Mesenchymal stem cell (in vitro differentiated cells and primary cell): ENCODE results near the gene TRHDE.

Source experiments
- DNase-seq: peaks from one replicate; pipeline ENCODE4 v3.0.0-alpha.2; 2013
- H2AFZ ChIP-seq: one replicate; pipeline ENCODE4 v1.6.1; 2013; ENCODE audit warnings: low read depth, mild to moderate bottlenecking, control low read depth, inconsistent platforms, low read length, moderate library complexity
- H2AK5ac ChIP-seq: 2 replicates; pipeline ENCODE4 v1.6.1; 2013; ENCODE audit warnings: low read length, moderate library complexity, mild to moderate bottlenecking, inconsistent platforms; ENCODE audit not compliant: severe bottlenecking
- H2BK120ac ChIP-seq: one replicate; pipeline ENCODE4 v1.6.1; 2013; ENCODE audit warnings: low read depth, mild to moderate bottlenecking, inconsistent platforms, low read length, moderate library complexity
- H2BK12ac ChIP-seq, 2 experiments: one replicate each; pipeline ENCODE4 v1.6.1; 2013; ENCODE audit warnings: inconsistent platforms in 2 of 2, low read length in 2 of 2, mild to moderate bottlenecking in 2 of 2, moderate library complexity in 2 of 2, control low read depth in 1 of 2
- H2BK15ac ChIP-seq: one replicate; pipeline ENCODE4 v1.6.1; 2013; ENCODE audit warnings: mild to moderate bottlenecking, low read depth, inconsistent platforms; ENCODE audit not compliant: poor library complexity, severe bottlenecking
- H2BK5ac ChIP-seq: 2 replicates; pipeline ENCODE4 v1.6.1; 2013; ENCODE audit warnings: low read depth, mild to moderate bottlenecking, low read length, control low read depth, inconsistent platforms; ENCODE audit not compliant: poor library complexity, severe bottlenecking
- H3K14ac ChIP-seq, 2 experiments: one replicate each; pipeline ENCODE4 v1.6.1; 2013; ENCODE audit warnings: inconsistent platforms in 2 of 2, low read length in 2 of 2, control low read depth in 1 of 2, mild to moderate bottlenecking in 1 of 2, moderate library complexity in 1 of 2
- H3K18ac ChIP-seq, 2 experiments: one replicate each; pipeline ENCODE4 v1.6.1; 2013; ENCODE audit warnings: inconsistent platforms in 2 of 2, low read length in 2 of 2, control low read depth in 1 of 2, low read depth in 1 of 2, mild to moderate bottlenecking in 1 of 2
- H3K23ac ChIP-seq, 2 experiments: one replicate each; pipeline ENCODE4 v1.6.1; 2013; ENCODE audit warnings: inconsistent platforms in 2 of 2, low read length in 2 of 2, mild to moderate bottlenecking in 2 of 2, moderate library complexity in 2 of 2, control low read depth in 1 of 2
- H3K27ac ChIP-seq: 2 replicates; pipeline ENCODE4 v1.5.1; 2013; ENCODE audit warnings: mild to moderate bottlenecking, moderate library complexity, low read length, control low read depth, inconsistent platforms; ENCODE audit not compliant: poor library complexity, severe bottlenecking
- H3K27me3 ChIP-seq, 2 experiments: 2 replicates each; pipeline versions ENCODE4 v1.6.1 to v1.7.0; 2013; ENCODE audit warnings: low read length in 2 of 2, mild to moderate bottlenecking in 2 of 2, moderate library complexity in 2 of 2, control low read depth in 1 of 2, inconsistent platforms in 1 of 2; ENCODE audit not compliant: control insufficient read depth in 1 of 2, insufficient read depth in 1 of 2
- H3K36me3 ChIP-seq, 2 experiments: 2 replicates each; pipeline versions ENCODE4 v1.6.1 to v1.7.0; 2013; ENCODE audit warnings: low read length in 2 of 2, control low read depth in 1 of 2, inconsistent platforms in 1 of 2, low read depth in 1 of 2, mild to moderate bottlenecking in 1 of 2; ENCODE audit not compliant: insufficient read depth in 2 of 2, control insufficient read depth in 1 of 2
- H3K4ac ChIP-seq, 2 experiments: one replicate each; pipeline ENCODE4 v1.6.1; 2013; ENCODE audit warnings: inconsistent platforms in 2 of 2, low read length in 2 of 2, mild to moderate bottlenecking in 2 of 2, moderate library complexity in 2 of 2, control low read depth in 1 of 2, low read depth in 1 of 2
- H3K4me1 ChIP-seq: 2 replicates; pipeline ENCODE4 v1.6.1; 2013; ENCODE audit warnings: low read depth, low read length, control low read depth; ENCODE audit not compliant: control insufficient read depth, insufficient read depth
- H3K4me2 ChIP-seq: 2 replicates; pipeline ENCODE4 v1.6.1; 2013; ENCODE audit warnings: low read length, mild to moderate bottlenecking, inconsistent platforms; ENCODE audit not compliant: poor library complexity, severe bottlenecking
- H3K4me3 ChIP-seq, 2 experiments: 2 replicates each; pipeline versions ENCODE4 v1.5.1 to v1.7.0; 2013; ENCODE audit warnings: low read length in 2 of 2, mild to moderate bottlenecking in 2 of 2, control low read depth in 1 of 2, low read depth in 1 of 2; ENCODE audit not compliant: insufficient read depth in 1 of 2
- H3K79me1 ChIP-seq: replicated peaks from 2 replicates; pipeline ENCODE4 v1.6.1; 2013; ENCODE audit warnings: mild to moderate bottlenecking, control low read depth, low read length, inconsistent platforms; ENCODE audit not compliant: poor library complexity, severe bottlenecking
- H3K9ac ChIP-seq: 2 replicates; pipeline ENCODE4 v1.7.0; 2013; ENCODE audit warnings: mild to moderate bottlenecking, low read length, moderate library complexity
- H3K9me3 ChIP-seq: 2 replicates; pipeline ENCODE4 v1.7.0; 2013; ENCODE audit warnings: mild to moderate bottlenecking, low read length; ENCODE audit not compliant: control insufficient read depth
- H4K8ac ChIP-seq: one replicate; pipeline ENCODE4 v1.6.1; 2013; ENCODE audit warnings: inconsistent platforms, mild to moderate bottlenecking, low read length, moderate library complexity
- H4K91ac ChIP-seq: one replicate; pipeline ENCODE4 v1.6.1; 2013; ENCODE audit warnings: mild to moderate bottlenecking, low read length, inconsistent platforms
- WGBS: methylation state at CpG from one replicate; pipeline ENCODE4 v1.1.7; 2013; ENCODE audit warnings: mixed read lengths; 5-methylcytosine and 5-hydroxymethylcytosine counted together

The TRHDE gene

DNA sequence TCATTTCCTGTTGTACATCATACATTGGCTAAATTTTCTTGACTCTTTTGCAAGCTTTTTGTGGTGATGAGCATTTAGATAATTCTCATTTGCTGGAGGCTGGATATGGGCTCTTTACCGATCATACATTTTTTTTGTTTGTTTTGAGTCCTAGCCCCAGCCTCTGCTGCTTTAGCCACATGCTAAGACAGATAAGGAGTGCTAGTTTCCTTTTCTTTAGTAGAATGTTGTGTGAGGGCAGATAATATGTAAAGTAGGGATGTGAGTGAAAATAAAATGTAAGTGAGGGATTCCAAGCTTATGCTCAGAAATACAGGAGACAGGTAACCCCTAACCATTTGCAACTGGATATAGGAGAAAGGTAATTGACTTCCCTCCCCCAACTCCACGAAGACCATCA lies 405.7 kb downstream of the TRHDE start:
- Histone ChIP-seq H3K36me3 (no peaks in the 10 kb centered on the region), H2BK15ac (no peak overlapping the region), H2BK12ac (no peak overlapping the region), H4K91ac (no peak overlapping the region), H3K18ac (no peak overlapping the region), H3K4me2 (no peak overlapping the region), H3K23ac (no peak overlapping the region), H2BK5ac (no peak overlapping the region), H3K4ac (no peak overlapping the region), H3K9me3 (no peaks in the 10 kb centered on the region), H3K9ac (no peak overlapping the region), H3K14ac (no peak overlapping the region), H3K4me1 (no peaks in the 10 kb centered on the region), H2AK5ac (no peak overlapping the region), H3K27ac (no peak overlapping the region), H2AFZ (no peak overlapping the region), H4K8ac (no peak overlapping the region), H3K79me1 (no peaks in the 10 kb centered on the region), H3K27me3 (no peaks in the 10 kb centered on the region), H2BK120ac (no peak overlapping the region), H3K4me3 (no peak overlapping the region)
- 66% methylated on average over 2 of the region's 2 CpGs for WGBS
- DNase-seq = no peak

- Histone ChIP-seq H3K23ac (no peak overlapping the region), H3K79me1 (no peaks in the 10 kb centered on the region), H3K9me3 (no peaks in the 10 kb centered on the region), H3K4ac (no peak overlapping the region), H3K27ac (no peak overlapping the region), H2BK5ac (no peak overlapping the region), H3K18ac (no peak overlapping the region), H3K4me3 (no peak overlapping the region), H3K4me2 (no peak overlapping the region), H3K36me3 (no peaks in the 10 kb centered on the region), H3K14ac (no peak overlapping the region), H2BK15ac (no peak overlapping the region), H2BK120ac (no peak overlapping the region), H2BK12ac (no peak overlapping the region), H3K9ac (no peak overlapping the region), H4K8ac (no peak overlapping the region), H2AFZ (no peak overlapping the region), H4K91ac (no peak overlapping the region), H3K4me1 (no peaks in the 10 kb centered on the region), H3K27me3 (no peaks in the 10 kb centered on the region), H2AK5ac (no peak overlapping the region)
- no peak for DNase-seq
- WGBS = 96% methylated on average over 2 of the region's 2 CpGs
These were observed 407.1 kb downstream of the TRHDE start for GRCh38 chr12:72679147-72679757.

GRCh38 chr12:72681028-72681427 lies 408.9 kb downstream of the TRHDE start:
- H2BK5ac ChIP-seq = no peak overlapping the region
- no peaks in the 10 kb centered on the region for H3K79me1 ChIP-seq
- H2BK12ac ChIP-seq = no peak overlapping the region
- H4K91ac ChIP-seq = no peak overlapping the region
- no peak overlapping the region for H2AFZ ChIP-seq
- H3K4me3 ChIP-seq = no peak overlapping the region
- no peaks in the 10 kb centered on the region for H3K27me3 ChIP-seq
- H3K9me3 ChIP-seq = no peaks in the 10 kb centered on the region
- no peak overlapping the region for H2BK120ac ChIP-seq
- no peak overlapping the region for H3K14ac ChIP-seq
- H3K36me3 ChIP-seq = no peaks in the 10 kb centered on the region
- H3K18ac ChIP-seq = no peak overlapping the region
- no peak overlapping the region for H2AK5ac ChIP-seq
- no peak overlapping the region for H3K27ac ChIP-seq
- no peak overlapping the region for H2BK15ac ChIP-seq
- H3K9ac ChIP-seq = no peak overlapping the region
- no peak overlapping the region for H3K4me2 ChIP-seq
- no peak overlapping the region for H3K23ac ChIP-seq
- no peak overlapping the region for H3K4ac ChIP-seq
- H3K4me1 ChIP-seq = no peaks in the 10 kb centered on the region
- H4K8ac ChIP-seq = no peak overlapping the region
- DNase-seq = no peak

DNA sequence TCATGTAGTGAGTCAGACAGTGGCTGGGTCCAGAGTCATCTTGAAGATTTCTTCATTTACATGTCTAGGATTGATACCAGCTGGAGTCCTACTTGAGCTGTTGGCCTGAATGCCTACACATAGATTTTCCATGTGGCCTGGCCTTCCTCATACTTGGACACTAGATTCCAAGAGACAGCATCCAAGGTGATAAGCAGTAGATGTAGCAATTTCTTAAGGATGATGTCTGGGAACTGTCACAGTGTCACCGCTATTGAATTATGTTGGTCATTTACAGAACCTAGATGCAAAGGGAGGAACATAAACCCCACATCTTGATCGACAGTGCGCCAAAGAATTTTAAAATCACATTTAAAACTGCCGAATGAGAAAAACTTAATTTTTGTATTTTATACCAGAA lies 412.3 kb downstream of the TRHDE start:
- Histone ChIP-seq H3K36me3 (no peaks in the 10 kb centered on the region), H3K27me3 (no peaks in the 10 kb centered on the region), H2BK15ac (no peak overlapping the region), H3K4me2 (no peak overlapping the region), H3K4me3 (no peak overlapping the region), H3K23ac (no peak overlapping the region), H2BK120ac (no peak overlapping the region), H3K14ac (no peak overlapping the region), H3K27ac (no peak overlapping the region), H4K91ac (no peak overlapping the region), H3K4ac (no peak overlapping the region), H3K79me1 (no peaks in the 10 kb centered on the region), H2BK5ac (no peak overlapping the region), H3K18ac (no peak overlapping the region), H4K8ac (no peak overlapping the region), H2AK5ac (no peak overlapping the region), H2AFZ (no peak overlapping the region), H3K9ac (no peak overlapping the region), H3K4me1 (no peaks in the 10 kb centered on the region), H3K9me3 (no peaks in the 10 kb centered on the region), H2BK12ac (no peak overlapping the region)
- 95% methylated on average over 1 of the region's 4 CpGs for WGBS
- no peak for DNase-seq
